PC-9 (cell line): ENCODE data around the gene TLCD3A.

ENCODE experiments used
- CTCF ChIP-seq: fragments of 200-600 bp; sonication (generic); conservative IDR thresholded peaks from 2 replicates; pipeline ENCODE4 v1.6.1; 2017; ENCODE audit warnings: mixed run types, antibody characterized with exemption, mild to moderate bottlenecking, moderate library complexity
- EZH2 ChIP-seq: fragments of 200-600 bp; sonication (generic); IDR thresholded peaks from 2 replicates; pipeline ENCODE4 v1.8.0; 2017; ENCODE audit warnings: antibody characterized with exemption, low read depth

GRCh38 chr17:718075-718474 is 14.3 kb upstream of the TLCD3A start:
- TF ChIP-seq CTCF (no peak), EZH2 (no peak)
